HFF-Myc (cell line): ENCODE data around the gene IFITM5.

Source experiments
- DNase-seq: peaks from one replicate; pipeline ENCODE4 v3.0.0-alpha.2; 2011; ENCODE audit warnings: low read depth; ENCODE audit errors: extremely low read depth
- H3K4me3 ChIP-seq: replicated peaks from 2 replicates; pipeline ENCODE4 v1.5.1; 2011; ENCODE audit warnings: low read depth, mild to moderate bottlenecking, control low read depth, low read length
- TF ChIP-seq, protein P1 (sequence below): IDR thresholded peaks from 2 replicates; pipeline ENCODE4 v1.5.1; 2012; ENCODE audit warnings: mild to moderate bottlenecking, low read depth, low read length, control low read depth; ENCODE audit errors: missing control alignments

Gene IFITM5

DNA sequence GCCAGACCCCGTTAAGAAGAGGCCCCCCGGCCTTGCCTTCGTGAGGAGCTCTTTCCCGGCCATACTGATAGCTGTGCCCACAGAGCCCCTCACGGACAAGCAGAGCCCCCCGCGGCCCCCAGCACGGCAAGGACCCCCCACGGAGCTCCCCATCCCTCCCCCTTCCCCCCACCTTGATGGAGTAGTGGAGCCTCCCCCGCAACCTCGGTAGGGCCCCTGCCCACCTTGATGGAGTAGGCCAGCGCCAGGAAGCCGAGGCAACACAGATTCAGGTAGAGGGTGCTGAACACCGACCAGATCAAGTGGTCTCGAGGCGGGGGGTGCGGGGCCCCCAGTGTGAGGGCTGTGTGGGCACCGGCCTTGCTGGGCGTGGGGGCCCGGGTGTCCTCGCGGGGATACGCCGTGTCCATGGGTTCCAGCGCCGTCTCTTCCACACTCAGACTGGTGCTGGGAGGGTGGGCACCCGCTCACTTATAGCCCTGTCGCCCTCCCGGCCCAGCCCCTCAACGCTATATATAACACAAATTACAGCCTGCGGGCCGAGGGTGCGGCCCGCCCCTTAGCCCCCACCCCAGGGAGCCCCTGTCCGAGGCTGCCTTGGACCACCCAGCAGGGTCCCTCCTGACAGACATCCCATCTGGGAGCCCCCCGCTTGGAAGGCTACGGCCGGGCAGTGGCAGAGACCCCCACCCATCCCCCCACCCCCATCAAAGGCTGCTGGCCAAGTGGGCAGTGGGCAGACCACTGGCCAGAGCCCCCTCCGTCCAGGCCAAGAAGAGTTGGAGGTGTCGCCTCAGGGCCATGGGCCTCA lies at the start of gene IFITM5:
Gene IFITM5, minus strand, starts transcription at position 446 of the 811 bp plus-strand sequence. Its CDS starts 36 bp downstream, at position 410.
- no peak within 1 kb of the TSS for H3K4me3 ChIP-seq
- no peak for DNase-seq
- TF ChIP-seq, protein P1, sequence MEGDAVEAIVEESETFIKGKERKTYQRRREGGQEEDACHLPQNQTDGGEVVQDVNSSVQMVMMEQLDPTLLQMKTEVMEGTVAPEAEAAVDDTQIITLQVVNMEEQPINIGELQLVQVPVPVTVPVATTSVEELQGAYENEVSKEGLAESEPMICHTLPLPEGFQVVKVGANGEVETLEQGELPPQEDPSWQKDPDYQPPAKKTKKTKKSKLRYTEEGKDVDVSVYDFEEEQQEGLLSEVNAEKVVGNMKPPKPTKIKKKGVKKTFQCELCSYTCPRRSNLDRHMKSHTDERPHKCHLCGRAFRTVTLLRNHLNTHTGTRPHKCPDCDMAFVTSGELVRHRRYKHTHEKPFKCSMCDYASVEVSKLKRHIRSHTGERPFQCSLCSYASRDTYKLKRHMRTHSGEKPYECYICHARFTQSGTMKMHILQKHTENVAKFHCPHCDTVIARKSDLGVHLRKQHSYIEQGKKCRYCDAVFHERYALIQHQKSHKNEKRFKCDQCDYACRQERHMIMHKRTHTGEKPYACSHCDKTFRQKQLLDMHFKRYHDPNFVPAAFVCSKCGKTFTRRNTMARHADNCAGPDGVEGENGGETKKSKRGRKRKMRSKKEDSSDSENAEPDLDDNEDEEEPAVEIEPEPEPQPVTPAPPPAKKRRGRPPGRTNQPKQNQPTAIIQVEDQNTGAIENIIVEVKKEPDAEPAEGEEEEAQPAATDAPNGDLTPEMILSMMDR = no peak

DNA sequence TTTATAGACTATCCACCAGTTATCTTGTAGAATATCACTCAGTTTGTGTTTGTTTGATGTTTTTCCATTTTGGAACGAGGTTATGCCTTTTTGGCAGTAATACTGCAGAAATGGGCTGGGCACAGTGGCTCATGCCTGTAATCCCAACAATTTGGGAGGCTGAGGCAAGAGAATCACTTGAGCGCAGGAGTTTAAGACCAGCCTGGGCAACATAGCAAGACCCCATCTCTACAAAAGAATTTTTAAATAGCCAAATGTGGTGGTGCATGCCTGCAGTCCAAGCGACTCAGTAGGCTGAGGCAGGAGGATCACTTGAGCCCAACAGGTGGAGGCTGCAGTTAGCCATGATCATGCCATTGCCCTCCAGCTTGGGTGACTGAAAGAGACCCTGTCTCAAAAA lies 47.2 kb upstream of the IFITM5 start:
- H3K4me3 ChIP-seq = no peak overlapping the region
- DNase-seq = no peak
- TF ChIP-seq, protein P1 = no peak

DNA sequence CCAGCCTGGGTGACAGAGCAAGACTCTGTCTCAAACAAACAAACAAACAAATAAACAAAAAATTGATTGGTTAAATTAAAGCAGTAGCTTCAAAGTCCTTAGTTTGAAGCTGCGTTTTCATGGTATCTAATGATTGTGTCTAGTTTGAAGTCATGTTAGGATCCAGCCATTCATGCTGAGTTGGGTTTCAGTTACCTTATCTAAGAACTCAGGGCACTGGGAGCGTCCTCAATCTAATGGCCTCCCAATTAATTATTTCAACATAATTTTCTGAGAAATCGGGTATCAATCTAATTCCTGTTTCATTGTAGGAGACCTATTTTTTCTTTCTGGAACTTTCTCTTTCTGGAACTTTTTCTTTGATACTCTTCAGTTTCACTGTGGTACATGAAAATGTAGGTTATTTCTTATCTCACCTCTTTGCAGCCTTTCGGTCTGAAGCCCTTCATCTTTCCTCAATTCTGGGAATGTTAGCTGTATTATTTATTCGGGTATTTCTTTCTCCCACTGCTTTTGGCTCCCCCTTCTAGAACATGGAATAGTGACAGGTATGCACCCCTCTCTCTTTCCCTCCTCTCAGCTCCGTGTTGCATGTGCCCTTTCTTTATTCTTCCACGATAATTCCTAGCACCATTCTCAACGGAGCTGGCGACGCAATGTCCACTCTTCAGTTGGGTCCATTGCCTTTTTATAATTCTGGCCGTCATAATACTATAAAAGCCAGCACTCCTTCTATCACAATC lies 45.7 kb upstream of the IFITM5 start:
- DNase-seq = no peak
- TF ChIP-seq, protein P1 = no peak

DNA sequence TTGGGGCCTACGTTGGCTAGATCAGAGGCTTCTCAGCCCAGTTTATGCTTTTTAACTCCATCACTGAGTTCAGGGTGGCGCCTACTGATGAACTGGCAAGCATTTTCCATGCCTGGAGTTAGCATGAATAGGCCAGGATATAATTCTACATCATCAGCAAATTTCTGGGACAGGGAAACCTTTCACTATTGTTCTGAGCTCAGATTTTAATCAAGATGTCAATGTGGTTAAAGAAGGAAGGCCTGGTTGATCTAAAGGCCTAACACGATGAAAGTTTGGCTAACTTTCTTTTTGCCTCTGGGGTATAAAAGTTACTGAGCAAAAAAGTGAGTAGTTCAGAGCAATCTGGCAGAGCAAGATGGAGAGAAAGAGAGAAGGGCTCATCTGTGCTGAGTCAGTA lies 43.0 kb upstream of the IFITM5 start:
- TF ChIP-seq, protein P1 = no peak
- no peak overlapping the region for H3K4me3 ChIP-seq
- DNase-seq = no peak

More for the DNA sequence above, 45.7 kb upstream of the IFITM5 start:
- H3K4me3 ChIP-seq = no peak overlapping the region

DNA sequence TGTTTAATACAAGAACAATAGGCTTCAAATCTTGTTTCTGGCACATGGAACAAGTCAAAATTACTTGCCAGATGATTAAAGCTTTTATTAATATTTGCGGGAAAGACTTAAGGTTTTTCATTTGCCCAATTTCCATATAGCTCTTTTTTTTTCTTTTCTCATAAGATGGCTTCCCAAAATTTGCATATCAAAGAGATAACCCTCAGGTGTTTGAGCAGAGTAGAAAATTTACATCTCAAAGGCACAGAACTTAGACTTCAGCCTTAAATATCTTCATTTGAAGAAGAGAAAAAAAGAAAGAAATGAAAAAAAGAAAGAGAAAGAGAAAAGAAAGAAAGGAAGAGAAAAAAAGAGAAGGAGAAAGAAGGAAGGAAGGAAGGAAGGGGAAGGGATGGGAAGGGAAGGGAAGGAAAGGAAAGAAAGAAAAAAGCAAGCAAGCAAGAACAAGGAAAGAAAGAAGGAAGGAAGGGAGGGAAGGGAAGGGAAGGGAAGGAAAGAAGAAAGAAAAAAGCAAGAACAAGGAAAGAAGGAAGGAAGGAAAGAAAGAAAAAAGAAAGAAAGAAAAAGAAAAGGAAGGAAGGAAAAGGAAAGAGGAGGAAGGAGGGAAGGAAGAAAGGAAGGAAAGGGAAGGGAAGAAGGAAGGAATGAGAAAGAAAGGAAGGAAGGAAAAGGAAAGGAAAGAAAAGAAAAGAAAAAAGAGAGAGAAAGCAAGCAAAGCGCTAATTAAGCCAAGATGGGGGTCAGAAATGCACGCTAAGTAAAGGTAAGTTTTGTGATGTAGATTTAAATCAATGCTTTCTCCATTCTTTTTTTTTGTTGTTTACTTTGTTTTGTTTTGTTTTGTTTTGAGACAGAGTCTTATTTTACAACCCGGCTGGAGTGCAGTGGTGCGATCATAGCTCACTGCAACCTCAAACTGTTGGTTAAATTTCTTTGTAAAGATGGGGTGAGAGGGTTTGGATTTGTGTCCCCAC lies 41.5 kb upstream of the IFITM5 start:
- no peak for DNase-seq
- no peak overlapping the region for H3K4me3 ChIP-seq
- TF ChIP-seq, protein P1 = no peak

DNA sequence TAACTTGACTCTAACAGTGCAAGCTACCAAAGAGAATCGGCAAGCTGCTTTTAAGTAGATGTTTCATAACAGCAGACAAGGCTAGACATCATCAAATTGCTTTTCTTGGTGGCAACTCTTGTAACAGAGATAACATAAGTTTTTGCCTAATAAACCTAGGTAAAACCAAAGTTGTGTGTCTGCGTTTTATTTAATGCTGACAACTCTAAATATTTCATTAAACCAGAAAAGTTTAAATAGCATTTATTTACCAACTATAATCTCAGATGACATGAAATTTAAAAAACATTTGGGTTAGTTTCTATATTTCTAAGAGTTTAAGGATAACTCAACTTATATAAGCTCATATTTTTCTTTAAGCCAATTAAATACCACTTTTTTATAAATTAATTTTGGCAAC lies 40.6 kb upstream of the IFITM5 start:
- H3K4me3 ChIP-seq = no peak overlapping the region
- no peak for DNase-seq
- TF ChIP-seq, protein P1 = no peak
